Activated CD4-positive, CD25-positive, alpha-beta regulatory T cell (primary cell): ENCODE results near the gene MEG3.
A peak's percentile ranks its signal among the peaks of the same experiment; 100 is the strongest.

Experiments used
- DNase-seq, 4 experiments: peaks; one replicate each; lab custom pipeline; 2025; lab: John Stamatoyannopoulos, UW

The MEG3 gene

DNA sequence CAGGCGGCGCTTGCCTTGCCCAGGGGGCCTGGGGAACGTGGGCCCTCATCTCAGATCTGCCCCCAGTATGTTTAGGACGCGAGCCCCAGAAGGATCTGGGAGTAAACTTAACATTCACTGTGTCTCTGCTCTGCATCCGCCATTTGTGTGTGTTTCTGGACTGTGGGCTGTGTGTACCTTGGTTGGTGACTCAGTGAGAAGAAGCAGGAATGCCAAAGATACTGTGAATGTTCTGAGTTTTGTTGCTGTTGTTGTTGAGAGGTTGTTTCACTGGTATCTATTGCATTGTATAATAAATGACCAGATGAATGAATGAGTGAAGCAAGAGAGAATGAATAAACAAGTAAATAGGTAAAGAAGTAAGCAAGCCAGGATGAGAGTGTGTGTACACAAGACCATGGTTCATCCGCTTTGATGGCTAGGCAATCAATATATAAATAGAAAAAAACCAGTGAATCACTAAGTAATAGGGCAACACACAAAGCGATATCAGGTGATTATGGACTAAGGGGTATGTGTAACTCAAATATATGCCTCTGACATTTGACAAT is 20.5 kb downstream of the MEG3 start:
- no peak for DNase-seq

DNA sequence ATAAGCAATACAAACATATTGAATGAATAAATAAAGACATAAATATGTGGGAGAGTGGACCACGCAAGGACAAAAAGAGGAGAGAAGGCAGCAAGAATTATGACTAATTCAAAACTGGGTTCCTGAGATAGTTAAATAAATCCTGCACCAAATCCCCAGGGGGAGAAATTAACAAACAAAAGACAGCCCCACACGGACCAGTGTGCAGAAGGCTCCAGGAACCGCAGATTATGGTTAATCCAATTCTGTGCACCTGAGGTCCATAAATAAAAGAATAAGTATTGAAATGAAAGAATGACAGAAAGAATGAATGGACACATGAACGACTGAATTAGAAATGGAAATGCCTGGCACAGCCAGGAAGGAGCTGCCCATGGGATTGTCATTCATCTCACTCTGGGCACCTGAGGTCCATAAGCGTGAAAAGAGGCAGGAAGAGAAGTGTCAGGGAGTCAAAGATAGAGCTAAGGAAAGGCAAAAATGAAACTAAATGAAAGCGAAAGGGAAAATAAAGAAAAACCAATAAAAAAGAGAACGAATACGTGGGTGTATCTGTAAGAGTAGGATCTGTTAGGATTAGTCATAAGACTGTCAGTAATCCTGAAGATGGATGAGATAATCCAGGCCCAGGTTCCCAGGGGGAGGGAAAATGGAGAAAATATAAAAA is 23.3 kb downstream of the MEG3 start:
- no peak for DNase-seq

DNA sequence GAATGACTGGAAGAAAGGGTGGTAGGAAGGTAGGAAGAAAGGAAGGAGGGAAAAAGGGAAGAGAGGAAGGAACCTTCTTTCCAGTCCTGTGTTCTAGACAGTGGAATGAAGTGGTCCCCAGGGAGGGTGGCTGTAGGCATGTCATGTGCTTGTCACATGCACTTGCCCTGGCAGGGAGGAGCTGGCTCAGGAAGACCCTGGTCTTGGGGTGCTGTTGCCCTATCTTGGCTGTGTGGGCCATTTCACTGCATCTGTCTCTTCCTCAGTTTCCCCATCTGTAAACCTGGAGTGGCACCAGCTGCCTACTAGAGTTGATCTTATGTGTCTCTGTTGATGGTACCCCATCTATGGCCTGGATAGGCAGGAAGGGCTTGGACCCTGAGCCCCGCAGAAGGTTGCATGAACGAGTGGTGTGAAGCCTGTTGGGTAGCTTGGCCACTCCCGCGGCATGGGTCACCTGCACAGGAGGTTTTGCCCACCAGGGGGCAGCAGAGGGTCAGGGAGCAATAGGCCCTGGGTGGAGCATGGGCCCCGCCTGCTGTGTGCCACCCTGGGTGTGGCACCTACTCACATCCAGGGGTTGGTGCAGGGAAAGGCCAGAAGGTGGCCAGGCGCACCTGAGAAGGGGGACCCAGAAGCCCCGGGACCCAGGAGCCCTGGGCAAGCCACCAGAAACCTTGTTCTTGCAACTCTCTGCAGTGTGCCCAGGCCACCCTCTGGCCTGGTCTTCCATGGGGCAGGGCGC is 25.1 kb downstream of the MEG3 start:
- DNase-seq, result peak; percentile 58 to 78 (median 64)

DNA sequence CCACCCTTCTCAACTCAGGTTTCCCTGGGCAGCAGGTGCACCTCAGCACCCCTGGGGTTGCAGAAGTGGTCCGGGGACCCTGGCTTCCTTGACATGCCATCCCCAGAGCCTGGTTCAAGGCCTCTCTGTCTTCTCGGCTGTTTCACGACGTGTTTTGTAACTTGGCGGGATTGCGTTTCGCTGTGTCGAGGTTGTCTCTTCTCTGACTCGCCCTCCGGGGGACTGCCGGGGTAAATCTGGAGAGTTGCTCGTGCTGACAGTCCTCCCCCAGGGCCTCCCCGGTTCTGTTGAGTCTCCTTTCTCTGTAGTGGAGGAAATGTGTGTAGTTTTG is 25.6 kb downstream of the MEG3 start:
- no peak for DNase-seq

DNA sequence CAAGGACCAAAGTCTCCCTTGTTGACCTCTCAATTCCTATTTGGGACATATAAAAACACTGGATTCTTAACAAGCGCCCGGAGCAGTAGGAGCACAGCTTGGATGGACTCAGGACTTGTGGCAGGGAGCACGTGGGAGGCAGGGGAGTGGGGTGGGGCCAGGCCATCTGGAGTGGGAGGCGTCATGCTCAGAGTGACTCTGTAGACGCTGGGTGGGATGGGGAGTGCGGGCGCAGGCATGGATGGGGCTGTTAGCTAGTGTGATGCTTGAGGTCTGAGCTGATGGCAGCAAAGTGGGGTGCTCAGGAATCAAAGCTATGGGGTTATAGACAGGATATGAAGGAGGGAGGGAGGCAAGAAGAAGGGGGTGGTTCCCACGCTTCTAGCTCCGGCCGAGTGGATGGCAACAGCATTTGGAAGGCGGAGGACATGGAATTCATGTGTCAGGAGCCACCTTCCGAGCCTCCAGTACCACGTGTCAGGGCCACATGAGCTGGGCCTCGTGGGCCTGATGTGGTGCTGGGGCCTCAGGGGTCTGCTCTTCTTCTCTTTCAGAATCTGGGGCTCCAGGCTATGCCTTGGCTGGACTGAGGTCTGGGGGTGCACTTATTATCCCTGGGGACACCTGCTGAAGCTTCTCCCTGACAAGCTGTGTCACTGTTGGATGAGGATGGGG is 26.2 kb downstream of the MEG3 start:
- no peak for DNase-seq

DNA sequence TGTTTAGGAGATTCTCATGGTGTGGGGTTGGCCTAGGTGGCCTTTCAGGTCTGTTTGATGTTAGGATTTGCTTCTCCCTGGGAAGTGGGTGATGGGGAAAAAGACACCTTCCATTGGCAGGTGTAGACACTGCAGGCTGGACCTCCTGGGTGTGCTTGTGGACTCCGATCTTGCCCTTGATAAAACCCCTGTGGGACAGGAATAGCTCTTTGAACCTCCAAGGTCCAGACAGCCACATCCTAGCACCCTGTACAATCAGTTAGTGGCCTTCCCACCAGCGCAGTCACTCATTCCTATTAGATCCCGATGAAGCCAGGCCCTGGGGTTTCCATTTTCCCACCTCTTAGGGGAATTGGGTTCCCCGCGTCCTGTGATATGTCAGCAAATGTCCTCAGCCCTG is 28.5 kb downstream of the MEG3 start:
- no peak for DNase-seq

DNA sequence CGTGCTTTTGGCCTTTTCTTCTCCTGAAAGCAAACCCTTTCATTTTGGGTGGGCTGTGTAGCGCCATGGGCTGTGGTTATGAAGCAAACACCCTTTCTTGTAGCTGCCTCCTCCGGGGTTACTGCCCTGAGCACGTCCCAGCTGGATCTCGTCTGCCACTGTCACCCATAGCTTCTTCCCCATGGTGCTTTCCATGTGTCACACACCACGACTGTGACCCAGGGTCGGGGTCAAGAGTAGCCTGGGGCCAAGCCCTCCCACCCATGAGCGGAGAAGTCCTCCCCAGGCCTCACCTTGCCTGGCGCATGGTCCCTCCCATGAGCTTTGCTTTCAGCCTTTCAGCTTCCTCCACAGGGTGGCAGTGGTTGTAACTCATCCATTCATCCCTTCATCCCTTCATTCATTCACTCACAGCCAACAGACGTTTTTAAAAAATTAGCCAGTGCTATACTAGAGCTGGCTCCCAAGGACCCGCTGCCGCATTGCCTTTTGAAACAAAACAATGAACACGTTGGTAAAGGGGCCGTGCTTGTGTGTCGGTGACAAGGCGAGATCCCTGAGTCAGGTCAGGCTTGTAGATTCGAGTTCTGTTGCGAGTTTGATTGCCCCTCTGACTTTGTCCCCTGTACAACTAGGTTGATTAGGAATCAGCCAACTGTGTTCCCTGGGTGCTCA is 29.5 kb downstream of the MEG3 start:
- DNase-seq, result no peak

DNA sequence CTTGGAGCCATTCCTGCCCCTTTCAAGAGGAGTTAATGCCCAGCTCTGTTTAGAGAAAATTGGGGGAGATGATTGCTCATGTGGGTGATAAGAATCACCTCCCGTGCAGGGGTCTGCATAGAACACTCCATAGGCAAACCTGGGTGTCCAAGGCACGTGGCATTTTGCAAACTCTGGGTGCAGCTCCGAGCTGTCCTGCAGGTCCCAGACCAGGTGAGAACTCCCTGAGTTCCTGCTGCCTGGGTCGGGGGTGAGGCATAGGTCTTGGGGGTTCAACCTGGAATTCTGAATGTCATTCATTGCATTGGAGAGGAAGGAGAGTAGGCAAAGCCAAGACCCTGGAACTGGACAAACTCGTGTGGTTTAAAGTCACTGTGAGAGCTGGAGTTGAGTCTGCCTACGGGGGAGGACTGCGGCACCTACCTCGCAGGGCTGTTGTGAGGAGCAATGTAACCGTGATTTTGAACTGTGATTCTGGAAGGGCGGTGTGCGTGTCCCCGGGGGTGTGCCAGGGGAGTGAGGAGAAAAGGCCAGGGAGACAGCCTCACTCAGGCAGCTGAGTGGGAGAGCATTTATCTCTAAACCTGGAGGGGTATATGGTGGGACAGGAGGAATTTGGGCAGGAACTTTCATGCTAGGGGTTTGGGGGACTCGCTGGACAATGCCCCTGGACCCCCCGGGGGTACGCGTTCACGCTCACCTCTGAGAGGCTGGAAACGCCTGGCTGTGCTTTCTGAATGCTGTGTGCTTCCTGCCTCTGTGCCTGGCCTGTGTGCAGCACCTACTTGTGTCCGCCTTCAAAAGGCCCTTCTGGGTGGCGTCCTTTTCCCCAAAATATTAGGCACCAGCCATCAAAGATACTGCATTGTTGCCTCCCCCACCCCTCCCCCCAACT is 30.4 kb downstream of the MEG3 start:
- DNase-seq, result no peak

DNA sequence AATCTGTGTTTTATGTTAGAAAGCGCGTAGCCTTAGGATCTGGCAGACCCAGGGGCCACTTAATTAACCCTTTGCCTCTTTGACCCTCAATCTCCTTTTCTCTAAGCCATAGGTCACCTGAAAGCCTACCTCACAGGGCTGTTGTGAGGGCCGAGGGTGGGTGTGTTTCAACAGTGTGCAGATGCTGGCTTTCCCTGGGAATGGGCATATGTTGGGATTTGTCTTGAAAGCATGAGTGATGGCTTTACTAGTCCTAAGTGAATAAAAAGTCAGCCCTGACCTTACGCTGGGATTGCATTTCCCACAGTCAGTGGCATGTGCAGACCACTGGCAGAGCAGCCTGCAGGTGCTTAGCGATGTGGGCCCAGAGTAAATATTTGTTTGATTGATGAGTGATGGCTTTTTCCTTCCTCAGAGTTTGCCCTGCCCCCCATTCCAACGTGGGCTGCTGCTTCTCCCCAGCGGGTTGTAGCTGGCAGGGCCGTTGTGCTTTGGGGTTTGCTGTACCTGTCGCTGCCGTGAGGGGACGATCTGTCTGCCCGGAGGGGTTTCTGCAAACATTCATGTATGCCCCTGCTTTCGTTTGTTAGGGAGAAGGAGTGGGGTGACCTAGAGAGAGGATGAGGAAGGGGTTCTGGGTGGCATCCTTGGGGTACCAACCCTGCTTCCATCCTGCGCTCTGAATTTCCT is 31.5 kb downstream of the MEG3 start:
- DNase-seq, result no peak

DNA sequence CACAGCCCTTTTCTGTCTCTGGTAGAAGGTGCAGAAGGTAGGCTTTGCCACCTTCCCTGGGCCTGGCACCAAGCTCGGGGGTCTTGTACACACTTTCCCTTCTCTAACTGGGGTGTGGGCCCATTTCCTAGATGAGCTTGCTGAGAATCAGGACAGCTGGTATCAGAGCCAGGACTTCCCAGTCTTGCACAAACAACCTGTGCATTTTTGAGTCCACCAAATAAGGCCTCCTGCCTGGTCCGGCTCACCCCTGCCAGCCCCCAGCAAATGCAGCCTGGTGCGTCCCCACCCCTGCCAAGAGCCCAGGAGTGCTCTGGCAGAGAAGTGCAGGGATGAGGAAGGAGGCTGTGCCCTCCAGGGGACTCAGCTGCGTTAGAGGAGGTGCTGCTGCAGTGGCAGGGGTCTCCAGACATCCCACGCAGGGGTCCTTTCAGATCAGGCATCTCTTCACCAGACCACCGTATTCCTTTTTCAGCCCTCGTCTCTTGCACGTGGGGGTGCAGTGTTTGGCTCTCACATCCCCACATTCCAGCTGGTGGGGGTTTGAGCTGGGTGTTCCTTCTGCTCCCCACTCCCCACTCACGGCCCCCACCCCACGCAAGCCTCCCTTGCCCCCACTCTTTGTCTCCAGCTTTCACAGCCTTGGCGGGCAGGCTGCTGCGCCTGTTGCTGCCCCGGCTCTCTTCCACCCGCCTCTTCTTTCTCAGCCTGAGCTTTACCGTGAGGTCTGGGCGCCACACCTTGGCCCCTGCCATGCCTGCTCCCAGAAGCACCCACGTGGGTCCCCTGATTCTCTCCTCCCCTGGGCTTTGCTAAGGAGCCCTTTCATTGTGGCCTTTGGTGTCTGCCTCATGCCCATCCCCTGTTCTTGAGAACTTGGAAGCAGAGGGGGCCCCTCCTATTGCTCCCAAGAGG is 32.3 kb downstream of the MEG3 start:
- no peak for DNase-seq

DNA sequence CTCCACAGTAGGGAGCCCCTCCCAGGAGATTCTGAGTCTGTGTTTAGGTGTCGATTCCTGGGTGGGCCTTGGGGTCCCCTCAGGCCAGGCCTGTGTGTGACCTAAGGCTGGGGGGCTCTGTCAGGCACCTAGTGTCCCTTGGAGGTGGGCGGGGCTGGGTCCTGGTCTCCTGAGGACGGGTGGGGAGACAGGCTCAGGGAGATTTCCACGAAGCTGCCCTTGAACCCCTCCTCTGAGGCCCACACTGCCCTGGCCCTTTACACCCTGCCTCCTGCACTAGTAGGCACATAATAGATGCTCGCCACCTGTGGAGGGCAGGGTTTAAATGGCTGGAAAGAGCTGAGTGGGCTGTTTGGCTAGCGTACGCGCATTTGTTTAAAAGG is 32.9 kb downstream of the MEG3 start:
- no peak for DNase-seq

DNA sequence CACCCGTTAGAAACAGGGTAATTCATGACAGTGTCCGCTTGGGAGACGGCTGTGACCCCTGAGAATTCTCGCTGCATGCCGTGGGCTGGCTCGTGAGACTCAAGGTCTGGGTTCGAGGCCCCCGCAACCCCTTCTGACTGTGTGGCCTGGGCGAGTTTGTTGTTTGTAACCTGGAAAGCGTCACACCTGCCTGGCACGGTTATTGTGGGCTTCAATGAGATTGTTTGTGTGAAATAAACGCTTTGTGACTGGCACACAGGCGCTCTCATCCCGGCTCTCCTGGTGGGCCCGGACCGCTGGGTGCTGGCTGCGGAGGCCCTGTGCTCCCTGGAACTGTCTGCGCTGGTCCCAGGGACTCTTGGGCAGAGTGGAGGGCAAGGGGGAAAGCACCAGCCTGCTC is 33.9 kb downstream of the MEG3 start:
- DNase-seq, result no peak

DNA sequence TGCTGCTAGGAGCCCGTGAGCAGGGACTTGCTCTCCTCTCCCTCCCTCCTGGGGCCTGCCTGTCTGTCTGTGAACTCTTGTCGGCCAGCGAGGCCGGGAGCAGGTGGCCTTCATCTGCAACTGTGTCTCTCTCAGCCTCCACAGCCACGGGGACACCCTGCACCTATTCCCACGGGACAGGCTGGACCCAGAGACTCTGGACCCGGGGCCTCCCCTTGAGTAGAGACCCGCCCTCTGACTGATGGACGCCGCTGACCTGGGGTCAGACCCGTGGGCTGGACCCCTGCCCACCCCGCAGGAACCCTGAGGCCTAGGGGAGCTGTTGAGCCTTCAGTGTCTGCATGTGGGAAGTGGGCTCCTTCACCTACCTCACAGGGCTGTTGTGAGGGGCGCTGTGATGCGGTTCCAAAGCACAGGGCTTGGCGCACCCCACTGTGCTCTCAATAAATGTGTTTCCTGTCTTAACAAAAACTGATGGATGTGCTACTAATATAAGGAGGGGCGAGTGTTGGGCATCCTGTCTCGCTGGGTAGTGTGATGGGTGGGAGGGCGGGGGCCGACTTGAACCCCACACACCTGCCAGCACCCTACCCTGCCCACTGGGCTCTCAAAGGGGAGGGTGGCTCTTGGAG is 34.8 kb downstream of the MEG3 start:
- DNase-seq, result no peak

DNA sequence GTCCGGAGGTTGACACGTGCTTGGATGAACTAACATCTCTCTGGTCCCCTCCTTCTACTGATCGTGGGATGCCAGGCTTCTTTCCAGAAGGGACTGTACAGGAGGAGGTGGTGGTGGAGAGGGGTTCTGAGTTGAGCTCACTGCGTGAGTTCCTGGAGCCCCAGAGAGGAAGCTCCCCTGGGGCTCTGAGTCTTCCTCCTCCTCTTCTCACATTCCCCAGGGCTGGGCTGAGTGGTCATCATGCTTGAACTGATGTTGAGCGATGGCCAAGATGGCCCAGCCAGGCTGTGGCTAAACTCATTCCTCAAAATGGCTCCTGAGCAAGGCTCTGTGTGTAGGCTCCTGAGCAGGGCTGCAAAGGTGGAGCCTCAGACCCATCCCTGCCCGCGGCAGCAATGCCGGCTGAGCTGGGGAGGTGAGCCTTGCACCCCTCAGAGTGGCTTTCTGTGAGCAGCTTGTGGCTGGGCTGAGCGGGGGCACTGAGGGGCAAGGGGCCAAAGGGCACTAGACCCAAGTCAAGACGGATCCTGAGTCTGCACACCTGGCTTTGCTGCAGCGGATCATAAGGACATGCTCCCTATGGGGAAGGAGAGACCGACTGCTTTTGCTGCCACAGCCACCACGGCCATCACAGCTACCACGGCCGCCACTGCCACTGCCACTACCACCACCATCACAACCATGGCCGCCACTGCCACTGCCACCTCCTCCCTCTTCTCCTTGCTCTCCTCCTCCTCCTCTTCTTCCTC is 35.4 kb downstream of the MEG3 start:
- DNase-seq, result no peak

DNA sequence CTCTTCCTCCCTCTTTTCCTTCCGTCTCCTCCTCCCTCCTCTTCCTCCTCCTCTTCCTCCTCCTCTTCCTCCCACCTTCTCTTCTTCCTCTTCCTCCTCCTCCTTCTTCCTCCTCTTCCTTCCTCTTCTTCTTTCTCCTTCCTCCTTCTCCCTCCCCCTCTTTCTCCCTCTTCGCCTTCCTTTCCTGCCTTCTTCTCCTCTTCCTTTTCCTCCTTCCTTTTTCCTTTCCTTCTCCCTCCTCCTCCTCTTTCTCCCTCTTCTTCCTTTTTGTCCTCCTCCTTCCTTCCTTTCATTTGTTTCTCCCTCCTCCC is 36.0 kb downstream of the MEG3 start:
- DNase-seq, result no peak

DNA sequence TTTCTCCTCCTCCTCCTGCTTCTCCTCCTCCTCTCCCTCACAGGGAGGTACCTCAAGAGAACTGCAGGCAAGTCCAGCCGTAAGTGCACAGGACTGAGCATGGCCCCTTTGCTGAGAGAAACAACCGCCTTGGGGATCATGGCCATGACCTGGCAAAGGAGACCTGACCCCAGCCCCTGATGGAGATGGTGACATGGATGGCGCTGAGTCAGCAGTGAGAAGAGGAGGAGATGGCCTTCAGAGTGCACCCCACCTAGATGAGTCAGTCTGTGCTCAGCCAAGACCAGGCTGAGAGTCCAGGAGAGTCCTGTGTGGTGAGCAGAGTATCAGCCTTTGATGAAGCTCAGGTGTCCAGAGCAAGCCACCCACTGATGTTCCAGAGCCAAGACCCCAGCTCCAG is 36.4 kb downstream of the MEG3 start:
- no peak for DNase-seq

DNA sequence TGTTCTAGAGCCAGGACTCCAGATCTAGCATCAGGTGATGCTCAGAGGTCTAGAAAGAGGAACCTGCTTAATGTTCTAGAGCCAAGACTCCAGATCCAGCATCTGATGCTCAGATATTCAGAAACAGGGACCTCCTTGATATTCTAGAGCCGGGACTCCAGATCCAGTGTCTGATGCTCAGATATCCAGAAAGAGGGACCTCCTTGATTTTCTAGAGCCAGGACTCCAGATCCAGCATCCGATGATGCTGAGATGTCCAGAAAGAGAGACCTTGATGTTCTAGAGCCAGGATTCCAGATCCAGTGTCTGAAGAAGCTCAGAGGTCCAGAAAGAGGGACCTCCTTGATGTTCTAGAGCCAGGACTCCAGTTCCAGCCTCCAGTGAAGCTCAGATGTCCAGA is 36.9 kb downstream of the MEG3 start:
- DNase-seq, result no peak

DNA sequence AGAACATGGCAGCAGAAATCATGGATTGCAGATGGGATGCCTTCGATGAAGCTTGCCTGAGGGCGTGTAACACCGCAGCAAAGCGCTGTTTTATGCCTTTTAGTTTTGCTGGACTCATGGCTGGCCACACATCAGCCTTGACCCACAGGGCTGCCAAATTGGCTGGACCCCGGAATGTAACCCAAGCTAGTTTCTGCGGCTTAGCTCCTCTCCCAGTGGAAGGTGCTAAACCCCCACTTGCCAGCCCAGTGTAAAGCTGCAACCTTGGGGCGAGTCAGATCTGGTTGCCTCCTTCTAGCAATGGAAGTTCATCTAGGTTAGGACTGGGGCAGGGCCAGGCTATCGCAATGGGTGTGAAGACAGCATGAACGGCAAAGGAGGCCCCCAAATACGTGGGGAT is 38.3 kb downstream of the MEG3 start:
- DNase-seq, result no peak
